Pancreas (tissue), 10 donors: ENCODE results near the gene KBTBD13. TPM values are rescaled to one million over a fixed set of nuclear protein-coding genes. Genes with fewer than 3 reads are reported as not detected.

Source experiments
- ATAC-seq, 4 donors: fragments of 200-7000 bp; cut with Tn5 transposase; one replicate each; pipeline versions ENCODE4 v1.8.0 to v1.9.1; 2020; ENCODE audit warnings: mild to moderate bottlenecking in 4 of 4, moderate library complexity in 4 of 4
- DNase-seq, 6 donors: peaks; one replicate each; pipeline ENCODE4 v3.0.0-alpha.2; 2020
- FAIRE-seq: peaks from 2 replicates; lab custom pipeline; 2012; peaks lifted over from hg19 to GRCh38; lab: Jason Lieb, UNC
- H3K27ac ChIP-seq, 4 donors: fragments of 200-600 bp; sonication (generic); 1 replicate in 3 of 4; 2 replicates in 1 of 4; pipeline versions ENCODE4 v1.5.0 to v1.8.0; 2020
- H3K27me3 ChIP-seq, 4 donors: fragments of 200-600 bp; one replicate each; pipeline ENCODE4 v1.8.0; 2021
- H3K36me3 ChIP-seq, 3 donors: fragments of 200-600 bp; sonication (generic) in 1 of 3; one replicate each; pipeline versions ENCODE4 v1.5.0 to v1.8.0; 2020 to 2021
- H3K4me1 ChIP-seq, 3 donors: fragments of 200-600 bp; one replicate each; pipeline ENCODE4 v1.8.0; 2021
- H3K4me3 ChIP-seq, 4 donors: fragments of 200-600 bp; sonication (generic) in 2 of 4; one replicate each; pipeline versions ENCODE4 v1.5.0 to v1.8.0; 2020 to 2021
- H3K9me3 ChIP-seq, 4 donors: fragments of 200-600 bp; one replicate each; pipeline ENCODE4 v1.8.0; 2021
- CTCF ChIP-seq, 4 donors: fragments of 200-600 bp; sonication (generic) in 3 of 4; IDR thresholded peaks; one replicate each; pipeline versions ENCODE4 v1.5.0 to v1.8.0; 2021; ENCODE audit warnings: antibody characterized with exemption in 4 of 4
- WGBS, 2 donors: extraction: QIAGEN DNeasy Blood & Tissue Kit; methylation state at CpG; one replicate each; pipeline ENCODE4 v1.1.7; 2013; 5-methylcytosine and 5-hydroxymethylcytosine counted together
- intact Hi-C, 3 donors: fragments of 100-400 bp; cut with DNase I; formaldehyde crosslinking; loops; one replicate each; pipeline versions ENCODE4 v1.11.1 to v1.14.2; 2022
- polyA plus RNA-seq, 2 donors: library from polyadenylated mRNA; stranded (reverse); fragments of 200-250 nt; gene quantifications; one replicate each; pipeline ENCODE4 v1.2.3, GENCODE V29; 2013
- total RNA-seq, 6 donors: library from RNA; stranded (reverse); fragmentation: NEBNext Ultra II Directional in 4 of 6; extraction: Animal tissue kit (Norgen Biotek cat#: 25700) in 4 of 6; gene quantifications; one replicate each; pipeline versions ENCODE4 v1.2.1 to v1.2.4, GENCODE V29; 2021 to 2023
- donor health status: healthy with polysubstance abuse.
- donor health status: DM: no; HTN: no; CAD: no; lungs with moderate emphysema.
- donor health status: DM: no; HTN: no; CAD: no.
- donor health status: control.
- donor health status: control.
- donor health status: Bipolar disorder and iron deficiency.
- donor health status: DM: yes; HTN: yes; CAD: no.
- donor health status: DM: no; HTN: no; CAD: no.
- donor health status: DM: no; HTN: no; CAD: no.
- donor health status: DM: yes; HTN: yes; CAD: no.

KBTBD13 gene
- total and polyA plus RNA-seq, 8 donors, result not detected

- ATAC-seq, result peak in 3 of 4 donors; percentile 43 to 68 (median 58)
- Histone ChIP-seq H3K27ac (no peak overlapping the region), H3K4me1 (no peaks in the 10 kb centered on the region), H3K4me3 (no peak overlapping the region), H3K9me3 (no peaks in the 10 kb centered on the region), H3K27me3 (no peaks in the 10 kb centered on the region), H3K36me3 (no peaks in the 10 kb centered on the region)
- no peak for FAIRE-seq
- WGBS, 2 donors, result 61 to 84% methylated on average over 6 of the region's 6 CpGs
- intact Hi-C loops, result no loop called here
- TF ChIP-seq CTCF (IDR thresholded peaks at IDR 0.05), result peak in 2 of 4 donors; percentile 16 to 22
- DNase-seq, result peak in 2 of 6 donors; percentile 27 to 59
Observed at GRCh38 chr15:65085990-65086679, 9.6 kb downstream of the KBTBD13 start.

- intact Hi-C loops, result no loop called here
- Histone ChIP-seq H3K4me3 (no peak overlapping the region), H3K9me3 (no peaks in the 10 kb centered on the region), H3K27me3 (no peaks in the 10 kb centered on the region), H3K27ac (no peak overlapping the region), H3K36me3 (no peaks in the 10 kb centered on the region), H3K4me1 (no peaks in the 10 kb centered on the region)
- TF ChIP-seq CTCF (IDR thresholded peaks at IDR 0.05), result no peak
- no peak for FAIRE-seq
- peak in 1 of 4 donors; percentile 9 for ATAC-seq
- no peak for DNase-seq
- 33 to 38% methylated on average over 6 of the region's 6 CpGs for WGBS, 2 donors
Observed at GRCh38 chr15:65086680-65087111, 10.2 kb downstream of the KBTBD13 start.

GRCh38 chr15:65087411-65087810 lies 10.9 kb downstream of the KBTBD13 start:
- no peak overlapping the region for H3K4me3 ChIP-seq
- H3K27ac ChIP-seq, result no peak overlapping the region
- no peaks in the 10 kb centered on the region for H3K27me3 ChIP-seq
- intact Hi-C loops, result no loop called here
- DNase-seq, result no peak
- FAIRE-seq, result no peak
- no peak for TF ChIP-seq CTCF (IDR thresholded peaks at IDR 0.05)
- no peak for ATAC-seq
- H3K9me3 ChIP-seq, result no peaks in the 10 kb centered on the region
- H3K4me1 ChIP-seq, result no peaks in the 10 kb centered on the region
- H3K36me3 ChIP-seq, result no peaks in the 10 kb centered on the region
- 75 to 80% methylated on average over 3 of the region's 3 CpGs for WGBS, 2 donors

GRCh38 chr15:65087873-65088642 lies 11.5 kb downstream of the KBTBD13 start:
- intact Hi-C loops, result no loop called here
- no peak for TF ChIP-seq CTCF (IDR thresholded peaks at IDR 0.05)
- Histone ChIP-seq H3K36me3 (no peaks in the 10 kb centered on the region), H3K27ac (no peak overlapping the region), H3K27me3 (no peaks in the 10 kb centered on the region), H3K4me3 (no peak overlapping the region), H3K9me3 (no peaks in the 10 kb centered on the region), H3K4me1 (no peaks in the 10 kb centered on the region)
- DNase-seq (no peak), FAIRE-seq (no peak), ATAC-seq (peak in 1 of 4 donors; percentile 6)
- WGBS, 2 donors, result 70 to 78% methylated on average over 12 to 13 of the region's 13 CpGs

- ATAC-seq, result no peak
- Histone ChIP-seq H3K36me3 (no peaks in the 10 kb centered on the region), H3K4me3 (no peak overlapping the region), H3K9me3 (no peaks in the 10 kb centered on the region), H3K27me3 (no peaks in the 10 kb centered on the region), H3K27ac (no peak overlapping the region), H3K4me1 (no peaks in the 10 kb centered on the region)
- no peak for DNase-seq
- 49 to 55% methylated on average over 6 of the region's 6 CpGs for WGBS, 2 donors
- no peak for TF ChIP-seq CTCF (IDR thresholded peaks at IDR 0.05)
- intact Hi-C loops, result no loop called here
- no peak for FAIRE-seq
Observed at GRCh38 chr15:65088643-65089021, 12.1 kb downstream of the KBTBD13 start.
